ENCODE data around the gene SMLR1.

- TF ChIP-seq CTCF (conservative IDR thresholded peaks at IDR 0.05) (no peak), ZFX (IDR thresholded peaks at IDR 0.05) (no peak)
Observed at GRCh38 chr6:130838951-130839350, 11.7 kb downstream of the SMLR1 start.

All from C4-2B (cell line).